ENCODE results near the gene TARS3.

Gene TARS3

DNA sequence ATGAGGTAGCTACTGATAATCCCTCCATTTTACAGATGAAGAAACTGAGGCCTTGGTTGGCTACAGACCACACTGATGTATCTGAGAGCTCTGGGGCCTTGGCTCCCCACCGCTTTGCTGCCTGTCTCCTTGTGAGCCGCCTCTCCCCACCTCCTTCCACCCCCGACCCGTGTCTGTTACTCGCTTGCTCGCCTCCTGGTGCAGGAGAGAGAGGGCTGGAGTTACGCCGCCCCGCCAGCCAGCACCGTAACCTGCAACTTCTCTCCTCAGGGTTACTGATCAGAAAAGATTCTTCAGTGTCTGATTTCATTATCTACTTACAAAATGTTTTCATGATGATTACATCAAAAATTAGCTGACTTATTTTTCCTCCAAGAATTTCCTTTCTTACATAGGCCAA, 106.2 kb downstream of the TARS3 start:
- no peak for DNase-seq (ENCODE audit: extremely low read depth, low read depth)
- no peak overlapping the region for H3K4me3 ChIP-seq (replicated peaks; ENCODE audit: low read depth, low read length)
- TF ChIP-seq, protein P1, sequence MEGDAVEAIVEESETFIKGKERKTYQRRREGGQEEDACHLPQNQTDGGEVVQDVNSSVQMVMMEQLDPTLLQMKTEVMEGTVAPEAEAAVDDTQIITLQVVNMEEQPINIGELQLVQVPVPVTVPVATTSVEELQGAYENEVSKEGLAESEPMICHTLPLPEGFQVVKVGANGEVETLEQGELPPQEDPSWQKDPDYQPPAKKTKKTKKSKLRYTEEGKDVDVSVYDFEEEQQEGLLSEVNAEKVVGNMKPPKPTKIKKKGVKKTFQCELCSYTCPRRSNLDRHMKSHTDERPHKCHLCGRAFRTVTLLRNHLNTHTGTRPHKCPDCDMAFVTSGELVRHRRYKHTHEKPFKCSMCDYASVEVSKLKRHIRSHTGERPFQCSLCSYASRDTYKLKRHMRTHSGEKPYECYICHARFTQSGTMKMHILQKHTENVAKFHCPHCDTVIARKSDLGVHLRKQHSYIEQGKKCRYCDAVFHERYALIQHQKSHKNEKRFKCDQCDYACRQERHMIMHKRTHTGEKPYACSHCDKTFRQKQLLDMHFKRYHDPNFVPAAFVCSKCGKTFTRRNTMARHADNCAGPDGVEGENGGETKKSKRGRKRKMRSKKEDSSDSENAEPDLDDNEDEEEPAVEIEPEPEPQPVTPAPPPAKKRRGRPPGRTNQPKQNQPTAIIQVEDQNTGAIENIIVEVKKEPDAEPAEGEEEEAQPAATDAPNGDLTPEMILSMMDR (IDR thresholded peaks at IDR 0.05; ENCODE audit: low read depth, low read length, missing control alignments), result no peak

DNA sequence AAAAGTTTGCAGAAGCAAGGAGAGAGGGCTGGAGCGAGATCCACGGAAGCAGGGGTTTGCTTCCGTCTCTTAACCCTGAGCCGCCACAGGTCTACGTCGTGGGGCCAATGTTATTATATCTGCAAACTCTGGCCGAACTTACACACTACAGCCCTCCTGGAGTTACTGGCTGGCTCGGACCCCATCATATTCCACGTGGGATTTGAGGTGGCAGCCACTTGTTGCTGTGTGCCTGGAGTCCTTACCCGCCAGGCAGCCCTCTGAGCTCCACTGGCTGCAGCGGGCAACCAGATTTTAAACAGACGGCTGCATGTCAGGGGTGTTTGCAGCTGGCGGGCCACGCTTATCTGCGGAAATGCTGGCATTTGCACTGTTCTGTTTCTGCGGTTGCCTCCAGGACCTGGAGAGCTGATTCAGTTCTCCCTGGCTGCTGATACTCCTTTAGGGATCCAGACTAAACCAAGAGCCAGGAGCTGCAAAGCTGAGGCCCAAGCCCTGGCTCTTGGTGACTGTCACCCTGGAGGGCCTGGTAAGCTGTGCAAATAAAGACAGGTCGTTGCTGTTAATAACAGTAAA, 106.8 kb downstream of the TARS3 start:
- TF ChIP-seq, protein P1 (IDR thresholded peaks at IDR 0.05; ENCODE audit: low read depth, low read length, missing control alignments), result no peak
- no peak for DNase-seq (ENCODE audit: extremely low read depth, low read depth)
- H3K4me3 ChIP-seq (replicated peaks; ENCODE audit: low read depth, low read length), result no peak overlapping the region

DNA sequence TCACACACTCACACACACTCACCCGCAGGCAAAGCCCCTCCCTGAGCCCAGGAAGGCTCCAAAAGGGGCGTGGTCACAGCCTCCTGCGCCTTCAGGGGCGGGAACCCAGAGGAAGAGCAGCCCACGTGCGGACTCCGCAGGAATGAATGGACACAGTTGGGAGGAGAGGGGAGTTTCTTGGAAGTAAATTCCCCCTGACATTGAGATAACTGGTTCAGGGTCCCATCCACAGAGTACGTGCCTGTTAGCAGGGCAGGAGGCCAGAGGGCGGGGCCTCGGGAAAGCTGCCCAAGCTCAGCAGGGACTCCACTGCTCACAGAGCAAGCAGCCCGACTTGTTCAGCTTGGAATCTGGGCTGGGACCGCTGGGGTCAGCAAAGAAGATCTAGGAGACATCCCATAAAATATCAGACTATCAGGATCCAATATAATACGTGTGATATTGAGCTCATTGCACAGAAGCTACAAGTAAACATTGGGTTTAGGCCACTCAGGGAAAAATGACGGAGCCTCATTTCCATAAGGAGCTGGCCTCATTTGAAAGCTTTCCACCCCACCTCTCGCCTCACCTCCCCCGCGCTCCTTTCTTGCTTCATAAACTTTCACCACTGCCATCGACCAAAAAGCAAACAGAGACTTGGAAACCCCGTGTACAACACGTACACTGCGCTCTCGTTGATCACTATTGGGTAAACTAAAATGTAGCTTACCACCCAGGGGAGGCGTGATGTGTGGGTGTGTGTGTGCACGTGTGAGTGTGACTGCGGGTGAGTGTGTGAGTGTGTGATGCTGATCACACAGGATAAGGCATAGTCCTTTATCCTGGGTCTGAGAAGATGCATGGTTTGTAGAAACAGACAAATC, 108.1 kb downstream of the TARS3 start:
- TF ChIP-seq, protein P1 (IDR thresholded peaks at IDR 0.05; ENCODE audit: low read depth, low read length, missing control alignments), result no peak
- DNase-seq (ENCODE audit: extremely low read depth, low read depth), result peak; percentile 31
- no peak overlapping the region for H3K4me3 ChIP-seq (replicated peaks; ENCODE audit: low read depth, low read length)

DNA sequence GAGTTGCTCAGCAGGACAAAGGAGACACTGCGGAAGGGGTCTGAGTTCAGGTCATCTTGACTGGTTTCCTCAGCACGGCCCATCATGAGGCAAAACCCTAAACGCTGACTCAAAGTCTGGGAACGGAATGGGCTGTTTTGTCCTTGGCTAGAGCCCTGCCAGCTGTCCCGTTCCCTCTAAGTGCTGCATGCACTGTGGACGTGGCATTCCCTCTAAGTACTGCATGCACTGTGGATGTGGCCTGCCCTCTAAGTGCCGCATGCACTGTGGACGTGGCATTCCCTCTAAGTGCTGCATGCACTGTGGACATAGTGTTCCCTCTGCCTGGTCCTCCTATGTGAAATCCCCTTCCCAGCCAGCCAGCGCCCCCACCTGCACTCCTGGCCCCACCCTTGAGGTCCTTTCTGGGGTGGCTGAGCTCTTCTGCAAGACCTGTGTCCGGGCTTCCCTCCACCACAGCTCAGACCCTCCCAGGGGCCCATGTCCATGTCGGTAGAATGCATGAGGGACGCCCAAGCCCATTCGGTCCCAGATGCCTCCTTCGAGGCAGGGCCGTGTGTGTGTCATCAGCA, 108.8 kb downstream of the TARS3 start:
- TF ChIP-seq, protein P1 (IDR thresholded peaks at IDR 0.05; ENCODE audit: low read depth, low read length, missing control alignments), result no peak
- no peak for DNase-seq (ENCODE audit: extremely low read depth, low read depth)
- no peak overlapping the region for H3K4me3 ChIP-seq (replicated peaks; ENCODE audit: low read depth, low read length)

DNA sequence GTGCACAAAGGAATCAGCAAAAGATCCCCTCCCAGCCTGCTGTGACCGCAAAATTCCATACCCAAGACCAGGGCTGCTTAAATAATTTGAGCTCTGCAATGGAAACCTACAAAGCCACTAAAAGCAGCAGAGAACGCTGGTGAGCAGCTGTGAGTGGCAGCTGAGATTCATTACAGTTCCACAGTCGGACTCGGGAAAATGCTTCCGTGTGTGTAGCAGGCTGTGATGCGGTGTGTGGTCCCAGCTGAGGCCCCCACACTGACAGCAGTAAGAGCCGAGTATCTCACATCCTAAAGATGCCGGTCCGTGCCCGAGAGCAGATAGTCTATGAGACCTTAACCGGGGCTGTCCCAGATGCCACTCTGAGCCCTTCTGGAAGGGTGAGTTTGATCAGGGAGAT, 109.5 kb downstream of the TARS3 start:
- DNase-seq (ENCODE audit: extremely low read depth, low read depth), result no peak
- TF ChIP-seq, protein P1 (IDR thresholded peaks at IDR 0.05; ENCODE audit: low read depth, low read length, missing control alignments), result no peak
- H3K4me3 ChIP-seq (replicated peaks; ENCODE audit: low read depth, low read length), result no peak overlapping the region

DNA sequence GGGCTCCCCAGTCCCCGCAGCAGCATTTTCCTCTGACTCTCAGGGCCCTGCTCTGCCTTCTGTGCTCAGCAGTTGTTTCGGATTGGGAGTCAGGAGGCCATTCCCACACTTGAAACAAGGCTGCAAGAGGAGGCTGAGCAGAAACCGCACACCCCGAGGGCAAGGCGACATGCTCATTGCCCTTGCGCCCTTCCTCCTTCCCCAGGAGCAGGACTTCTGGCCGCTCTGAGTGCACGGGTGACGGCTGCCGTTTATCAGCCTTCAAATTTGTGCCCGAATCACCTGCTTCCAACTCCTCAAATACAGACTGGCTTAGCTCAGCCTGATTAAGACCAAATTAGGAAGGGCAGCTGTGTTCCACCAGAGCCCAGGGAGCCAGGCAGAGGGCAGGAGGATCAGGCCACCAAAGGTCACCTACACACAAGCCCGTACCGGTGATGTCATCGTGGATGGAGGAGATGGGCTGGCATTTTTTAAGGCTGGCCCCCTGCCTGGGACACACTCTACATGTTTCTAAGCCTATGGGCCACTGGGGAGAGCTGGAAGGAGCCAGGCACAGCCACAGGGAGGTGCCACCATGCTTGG, 110.2 kb downstream of the TARS3 start:
- TF ChIP-seq, protein P1 (IDR thresholded peaks at IDR 0.05; ENCODE audit: low read depth, low read length, missing control alignments), result no peak
- no peak overlapping the region for H3K4me3 ChIP-seq (replicated peaks; ENCODE audit: low read depth, low read length)
- DNase-seq (ENCODE audit: extremely low read depth, low read depth), result no peak
